EL (cell line): ENCODE results near the gene ANGEL1.

Experiments used
- DNase-seq: peaks from one replicate; pipeline ENCODE4 v3.0.0-alpha.2; 2016

The ANGEL1 gene

DNA sequence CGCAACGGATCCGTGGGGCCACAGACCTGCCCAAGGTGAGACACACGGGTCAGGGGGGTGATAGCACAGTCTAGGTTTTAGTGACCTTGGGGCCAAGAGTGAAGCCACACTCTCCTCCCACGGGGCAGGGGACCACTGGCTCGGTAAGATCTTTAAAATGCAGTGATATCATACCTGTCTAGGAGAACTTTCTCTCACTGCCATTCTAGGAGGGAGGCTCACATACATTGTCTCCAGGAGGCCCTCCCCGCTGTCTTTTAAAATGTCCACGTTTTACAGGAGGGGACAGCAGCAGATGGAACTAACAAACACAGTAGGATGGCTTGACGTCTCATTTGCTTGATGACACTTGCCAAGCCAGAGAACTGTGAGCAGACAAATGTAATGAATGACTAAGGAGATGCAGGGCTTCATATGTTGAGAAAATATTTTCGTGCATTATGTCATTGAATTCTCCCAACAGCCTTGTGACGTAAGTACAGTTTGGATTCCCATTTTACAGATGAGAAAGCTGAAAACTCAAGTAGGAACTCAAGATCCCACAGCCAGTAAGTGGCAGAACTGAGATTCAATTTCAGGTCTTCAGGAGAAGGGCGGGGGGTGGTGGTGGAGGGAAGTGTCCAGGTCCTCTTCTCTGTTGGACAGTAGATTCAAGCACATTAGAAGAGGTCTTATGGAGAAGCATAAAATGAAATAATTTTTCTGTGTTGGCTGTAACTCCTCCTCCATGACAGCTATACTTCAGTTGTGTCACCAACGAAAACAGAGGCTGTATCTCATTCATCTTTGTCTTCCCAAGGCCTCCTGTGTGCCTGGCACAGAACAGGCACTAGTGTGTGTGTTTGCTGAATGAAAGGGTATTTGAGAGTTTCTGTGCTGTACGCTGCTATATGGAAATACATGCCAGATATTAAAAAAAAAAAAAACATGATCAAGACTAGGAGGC lies 49.3 kb downstream of the ANGEL1 start:
- DNase-seq: no peak

DNA sequence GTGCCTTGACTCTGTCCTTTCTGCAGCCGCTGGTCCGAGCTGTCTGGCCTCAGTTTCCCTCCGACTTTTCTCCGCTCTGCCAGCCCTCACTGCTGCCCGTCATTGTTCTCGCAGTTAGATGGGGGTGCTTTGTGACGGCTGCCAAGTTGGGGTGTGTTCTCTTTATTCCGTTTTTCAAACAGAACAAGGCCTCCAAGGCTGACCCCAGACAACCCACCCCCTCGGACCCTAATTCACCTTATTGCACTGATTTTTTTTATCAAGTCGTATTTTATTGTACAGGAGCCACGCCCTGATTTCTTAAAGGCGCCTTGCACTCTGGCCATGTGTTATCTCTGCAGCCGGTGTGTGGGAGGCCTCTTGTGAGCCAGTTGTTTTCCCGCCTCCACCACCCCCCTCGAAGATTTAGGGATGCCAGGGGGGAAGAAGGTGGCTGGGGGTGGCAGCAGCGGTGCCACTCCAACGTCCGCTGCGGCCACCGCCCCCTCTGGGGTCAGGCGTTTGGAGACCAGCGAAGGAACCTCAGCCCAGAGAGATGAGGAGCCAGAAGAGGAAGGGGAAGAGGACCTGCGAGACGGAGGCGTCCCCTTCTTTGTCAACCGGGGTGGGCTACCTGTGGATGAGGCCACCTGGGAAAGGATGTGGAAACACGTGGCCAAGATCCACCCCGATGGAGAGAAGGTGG lies 50.1 kb downstream of the ANGEL1 start:
- DNase-seq: no peak

DNA sequence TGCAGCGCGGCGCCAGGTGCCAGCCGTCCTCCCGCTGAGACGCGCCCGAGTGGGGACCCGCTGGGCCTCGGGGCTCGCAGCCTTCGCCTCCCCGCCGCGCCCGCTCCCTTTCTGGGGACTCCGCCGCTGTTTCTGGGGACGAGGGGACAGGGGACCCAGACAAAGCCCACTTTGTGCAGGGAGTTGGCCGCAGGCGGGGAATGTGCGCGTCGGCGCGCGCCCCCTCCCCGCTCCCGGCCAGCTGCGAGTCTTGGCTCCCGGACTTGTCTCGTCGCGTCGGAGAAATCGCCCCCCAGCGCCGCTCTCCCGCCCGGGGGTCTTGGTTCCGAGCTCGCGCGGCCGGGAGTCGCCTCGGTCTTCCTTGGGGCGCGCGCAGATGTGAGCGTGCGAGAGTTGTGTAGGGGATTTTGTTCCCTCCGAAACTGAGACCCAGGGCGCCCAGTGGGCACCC lies 50.7 kb downstream of the ANGEL1 start:
- DNase-seq: no peak

DNA sequence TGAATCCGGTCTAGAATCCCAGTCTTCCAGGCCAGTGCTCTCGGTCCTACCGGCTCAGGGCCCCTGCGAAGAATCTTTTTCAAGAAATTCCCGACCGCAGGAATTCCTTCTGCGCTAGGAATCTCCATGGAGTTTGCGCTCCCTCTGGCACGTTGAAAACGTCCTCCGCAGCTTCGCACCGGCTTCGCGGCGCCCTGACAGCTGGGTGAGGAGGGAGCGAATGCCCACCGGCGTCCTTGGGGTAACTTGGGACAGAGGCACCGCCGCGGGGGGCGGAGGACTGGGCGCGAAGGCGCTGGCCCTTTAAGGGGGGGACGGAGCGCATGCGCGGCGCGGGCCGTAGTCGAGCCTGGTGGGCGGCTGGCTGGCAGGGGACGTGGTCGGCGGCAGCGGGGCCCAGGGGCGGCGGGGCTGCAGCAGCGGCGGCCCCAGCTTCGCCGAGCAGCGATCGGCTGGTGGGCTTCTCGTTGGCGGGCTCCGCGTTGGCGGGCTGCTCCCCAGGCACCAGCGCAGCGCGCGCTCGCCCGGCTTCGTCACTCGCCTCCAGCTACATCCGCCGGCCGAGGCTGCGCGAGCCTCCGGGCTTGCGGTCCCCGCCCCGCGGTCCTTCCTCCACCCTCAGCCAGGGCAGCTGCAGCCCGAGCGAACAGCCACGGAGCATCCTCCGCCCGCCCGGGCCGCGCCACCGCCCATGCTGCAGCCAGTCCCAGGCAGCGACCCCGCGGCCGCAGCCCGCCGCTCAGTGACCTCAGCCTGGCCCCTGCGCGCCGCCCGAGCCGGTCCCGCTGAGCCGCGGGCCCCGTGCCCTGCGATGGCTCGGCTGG lies 51.3 kb downstream of the ANGEL1 start, which contains the start of gene VASH1:
TSS of gene VASH1 (plus strand) at position 333 of the 824 bp plus-strand sequence. CDS start 1,354 bp downstream, outside the sequence.
- peak; percentile 77 for DNase-seq

DNA sequence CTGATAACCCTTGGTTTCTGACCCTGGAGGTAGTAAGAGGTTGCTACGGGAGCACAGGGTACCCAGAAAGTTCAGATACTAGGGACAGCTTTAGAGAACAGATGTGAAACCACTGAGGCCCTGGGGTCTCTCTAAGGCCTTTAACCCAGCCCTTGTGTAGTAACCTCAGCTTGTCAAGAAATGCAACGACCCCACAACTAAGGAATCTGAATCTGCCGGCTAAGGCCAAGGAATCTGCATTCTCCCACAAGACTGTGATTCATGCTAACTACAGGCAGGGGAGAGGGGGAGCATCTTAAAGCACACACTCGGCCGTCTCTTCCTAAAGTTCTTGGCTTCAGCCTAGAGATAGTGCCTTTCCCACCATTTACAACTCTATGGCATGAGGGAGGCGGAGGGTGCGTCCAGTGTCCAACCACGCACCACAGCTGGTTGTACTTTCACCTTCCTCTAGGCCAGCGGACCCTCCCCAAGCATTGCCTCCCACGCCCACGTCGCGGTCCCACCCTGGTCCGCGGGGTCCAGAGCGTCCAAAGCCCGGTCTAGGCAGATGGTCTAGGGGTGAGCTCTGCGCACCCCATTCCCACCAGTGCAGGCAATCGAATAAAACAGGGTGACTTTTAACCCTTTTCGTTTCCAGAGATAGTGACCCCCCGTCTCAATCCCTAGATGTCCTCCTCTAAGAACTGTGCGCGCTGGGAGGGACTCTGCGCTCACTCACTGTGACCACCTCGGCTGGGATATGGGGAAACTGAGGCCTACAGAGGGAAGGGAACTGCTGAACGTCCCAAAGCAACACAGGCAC lies 52.1 kb downstream of the ANGEL1 start:
- no peak for DNase-seq

DNA sequence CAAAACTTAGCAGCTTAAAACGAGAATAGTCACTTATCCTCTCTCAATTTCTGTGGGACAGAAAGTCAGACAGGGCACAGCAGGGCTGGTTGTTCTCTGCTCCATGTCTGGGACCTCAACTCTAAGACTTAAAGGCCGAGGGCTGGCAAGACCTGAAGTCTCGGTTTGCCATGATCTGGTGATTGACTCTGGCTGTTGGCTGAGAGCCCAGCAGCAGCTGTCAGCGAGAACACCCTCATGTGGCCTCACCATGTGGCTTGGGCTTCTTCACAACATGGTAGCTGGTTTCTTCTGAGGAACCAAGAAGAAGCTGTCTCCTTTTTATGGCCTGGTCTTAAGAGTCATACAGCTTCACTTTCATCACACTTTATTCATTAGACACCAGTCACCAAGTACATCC lies 53.1 kb downstream of the ANGEL1 start:
- no peak for DNase-seq

DNA sequence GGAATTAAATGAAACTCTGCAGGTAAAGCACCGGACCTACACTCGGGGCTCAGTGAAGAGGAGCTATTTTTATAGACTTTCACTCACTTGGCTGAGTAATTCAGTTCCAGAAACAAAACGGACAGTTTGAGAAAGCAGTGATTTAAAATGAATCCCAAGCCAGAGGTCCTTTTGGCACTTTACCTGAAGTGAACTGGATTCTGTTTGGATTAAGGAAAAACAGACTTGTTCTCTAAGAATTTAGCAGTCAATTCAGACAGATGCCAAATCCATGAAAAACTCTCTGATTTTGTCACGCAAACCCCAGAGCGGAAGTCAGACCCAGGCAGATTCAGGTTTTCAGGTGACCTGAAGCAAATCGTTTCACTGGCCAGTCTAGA lies 56.3 kb downstream of the ANGEL1 start:
- DNase-seq: no peak

DNA sequence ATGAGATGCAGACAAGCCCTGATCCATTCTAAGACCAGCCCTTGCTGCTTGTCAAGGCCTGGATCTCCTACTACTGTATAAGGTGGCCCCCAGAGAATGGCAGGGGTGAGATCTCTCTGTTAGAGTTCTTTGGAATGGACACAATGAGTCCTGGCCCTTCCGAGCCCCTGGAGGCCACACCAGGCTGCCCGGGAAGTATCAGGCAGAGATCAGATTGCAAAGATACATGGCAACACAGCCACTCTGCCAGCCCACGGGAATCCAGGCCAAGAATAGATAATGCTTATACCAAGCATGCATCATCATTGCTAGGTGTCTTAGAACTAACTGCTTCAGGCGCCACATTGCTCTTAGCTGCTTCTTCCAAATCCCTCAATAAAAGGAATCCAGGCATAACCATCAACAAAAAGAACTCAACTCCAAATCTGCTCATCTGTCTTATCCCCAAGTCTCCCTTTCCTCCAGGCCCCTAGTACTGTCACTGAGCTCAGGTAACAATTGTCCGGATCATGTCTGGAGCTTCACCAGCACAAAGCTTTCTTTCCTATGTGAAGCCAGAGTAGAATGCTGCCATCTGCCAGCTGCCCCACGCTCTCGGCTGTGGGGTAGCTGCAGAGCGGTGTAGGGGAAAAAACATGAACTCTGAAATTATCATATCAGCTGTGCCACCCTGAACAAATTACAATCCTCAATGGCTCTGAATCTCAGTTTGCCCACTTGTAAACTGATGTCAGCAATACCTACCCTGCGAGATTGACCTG lies 56.9 kb downstream of the ANGEL1 start:
- no peak for DNase-seq

DNA sequence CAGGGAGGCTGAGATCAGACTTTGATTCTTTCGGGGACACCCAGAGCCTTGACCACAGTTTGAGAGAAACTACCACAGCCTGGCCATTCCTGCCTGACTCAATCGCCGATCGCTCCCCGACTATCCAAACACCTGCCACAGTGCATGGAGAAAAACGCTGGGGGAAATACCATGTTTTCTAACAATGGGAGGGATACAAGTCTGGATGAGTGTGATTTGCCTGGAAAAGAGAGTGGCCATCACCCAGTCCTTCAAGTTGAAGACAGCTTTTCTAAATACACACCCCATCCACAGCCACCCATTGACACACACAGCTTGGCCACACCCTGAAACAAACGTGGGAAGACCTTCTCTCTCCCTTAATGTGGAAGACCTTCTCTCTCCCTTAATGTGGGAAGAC lies 58.1 kb downstream of the ANGEL1 start:
- DNase-seq: no peak

DNA sequence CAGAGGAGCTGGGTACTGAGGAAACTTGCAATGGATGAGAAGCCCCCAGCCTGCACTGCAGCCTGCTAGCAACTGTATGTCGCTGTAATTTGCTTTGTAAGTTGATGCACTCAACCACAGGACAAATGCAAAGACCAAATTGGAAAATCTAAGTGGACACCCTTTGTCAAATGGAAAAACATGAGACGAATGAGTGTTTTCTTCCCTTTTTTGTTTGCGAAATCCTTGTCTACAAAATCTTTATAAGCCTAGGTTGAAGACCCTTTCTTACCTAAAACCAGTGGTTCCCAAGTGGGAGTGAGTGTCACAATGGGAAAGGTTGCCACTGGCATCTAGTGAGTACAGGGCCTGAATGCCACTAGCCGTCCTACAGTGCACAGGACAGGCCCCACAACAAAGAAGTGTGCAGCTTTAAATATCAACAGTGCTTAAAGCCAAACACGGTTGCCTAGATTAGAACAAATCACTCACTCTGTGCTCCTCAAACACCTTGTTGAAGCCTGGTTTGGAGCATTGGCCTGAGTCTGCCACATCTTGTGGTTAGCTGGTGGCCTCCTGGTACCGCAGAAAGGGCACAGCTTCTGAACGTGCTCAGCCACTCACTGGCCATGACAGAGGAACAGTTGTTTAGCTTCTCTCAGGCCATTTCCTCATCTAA lies 59.0 kb downstream of the ANGEL1 start:
- DNase-seq: no peak

DNA sequence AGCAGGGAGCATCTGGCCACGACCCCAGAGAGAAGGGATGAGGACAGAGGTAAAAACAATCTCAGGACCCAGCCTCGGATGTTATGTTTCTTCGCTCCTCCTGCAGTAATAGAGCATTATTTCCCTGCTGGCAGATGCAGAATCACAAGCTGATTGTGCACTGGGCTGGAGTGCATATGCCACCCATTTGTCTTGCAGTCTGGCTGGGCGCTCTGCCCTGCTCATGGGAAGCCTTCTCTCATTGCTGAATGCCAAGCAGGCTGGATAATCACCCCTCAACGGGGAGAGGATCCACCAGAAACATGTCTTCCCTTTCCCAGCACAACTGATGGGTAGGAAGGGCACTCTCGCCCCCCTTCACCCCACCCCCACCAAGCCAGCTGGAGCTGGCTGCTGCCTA lies 59.9 kb downstream of the ANGEL1 start:
- DNase-seq: no peak

DNA sequence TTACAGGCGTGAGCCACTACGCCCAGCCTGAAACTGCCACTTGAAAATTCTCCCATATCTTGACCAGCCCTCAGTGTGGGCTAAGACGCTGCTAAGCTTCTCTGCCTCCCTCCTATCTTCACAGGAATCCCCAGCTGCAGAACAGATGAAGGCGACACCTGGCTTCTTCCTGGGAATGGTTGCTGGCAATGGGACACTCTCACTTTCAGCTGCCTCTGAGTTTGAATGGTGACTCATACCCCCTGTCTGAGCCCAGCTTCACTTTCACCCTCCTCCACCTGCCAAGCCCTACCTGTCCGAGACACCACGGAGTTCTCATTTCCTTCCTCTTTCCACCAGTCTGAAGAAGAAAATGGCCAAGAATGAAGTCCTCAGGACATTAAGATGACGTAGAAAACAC lies 69.7 kb downstream of the ANGEL1 start:
- DNase-seq: no peak

DNA sequence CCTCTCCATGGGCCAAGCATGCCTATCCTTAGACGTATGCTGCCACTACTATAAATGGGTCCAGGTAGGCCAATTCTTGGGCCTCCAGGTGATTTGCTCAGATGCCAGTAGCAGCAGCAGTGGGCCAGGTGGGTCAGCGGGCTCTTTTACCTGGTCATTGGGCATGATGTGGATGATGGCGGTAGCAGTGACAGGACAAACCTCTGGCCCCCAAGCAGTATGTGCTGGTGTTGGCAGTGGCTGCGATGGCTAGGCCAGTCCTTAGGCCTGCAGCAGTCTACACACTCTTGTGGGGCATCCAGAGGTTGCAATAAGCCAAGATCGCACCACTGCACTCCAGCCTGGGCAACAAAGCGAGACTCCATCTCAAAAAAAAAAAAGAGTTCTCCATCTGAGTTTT lies 70.5 kb downstream of the ANGEL1 start:
- no peak for DNase-seq

DNA sequence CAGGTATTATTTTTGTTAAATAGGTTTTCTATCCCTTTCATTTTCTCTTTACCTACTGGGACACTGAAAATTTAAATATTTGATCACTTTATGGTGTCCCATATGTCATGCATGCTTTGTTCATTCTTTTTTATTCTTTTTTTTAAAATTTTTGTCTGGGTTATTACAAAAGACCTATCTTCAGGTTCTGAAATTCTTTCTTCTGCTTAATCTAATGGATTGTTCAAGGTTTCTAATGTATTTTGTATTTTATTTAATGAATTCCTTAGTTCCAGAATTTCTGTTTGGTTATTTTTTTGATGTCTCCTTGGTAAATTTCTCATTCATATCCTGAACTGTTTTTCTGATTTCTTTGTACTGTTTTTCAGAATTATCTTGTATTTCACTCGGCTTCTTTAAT lies 71.6 kb downstream of the ANGEL1 start:
- no peak for DNase-seq
